Medulla oblongata (tissue), 1 donor: Measurements from ENCODE around the gene SLC13A3.

Experiments
- DNase-seq: peaks from one replicate; pipeline ENCODE4 v3.0.0-alpha.2; 2015; ENCODE audit errors: extremely low spot score

Gene SLC13A3

DNA sequence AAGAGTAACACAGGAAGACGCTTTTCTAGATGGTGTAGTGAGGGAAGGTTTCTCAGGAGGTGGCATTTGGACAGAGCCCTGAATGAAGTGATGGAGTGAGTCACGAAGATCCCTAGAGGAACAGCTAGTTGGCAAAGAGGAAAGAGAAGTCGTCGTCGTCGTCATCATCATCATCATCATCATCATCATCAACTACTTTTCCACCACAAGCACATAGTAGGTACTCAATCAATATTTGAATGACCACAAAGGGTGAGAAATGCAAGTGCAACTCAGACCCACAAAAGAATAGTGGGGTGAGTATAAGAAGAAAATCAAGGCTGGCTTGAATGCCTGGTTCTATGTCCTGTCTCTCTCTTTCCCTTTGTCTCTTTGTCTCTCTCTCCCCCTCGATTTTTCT lies 72.5 kb downstream of the SLC13A3 start:
- DNase-seq: no peak

DNA sequence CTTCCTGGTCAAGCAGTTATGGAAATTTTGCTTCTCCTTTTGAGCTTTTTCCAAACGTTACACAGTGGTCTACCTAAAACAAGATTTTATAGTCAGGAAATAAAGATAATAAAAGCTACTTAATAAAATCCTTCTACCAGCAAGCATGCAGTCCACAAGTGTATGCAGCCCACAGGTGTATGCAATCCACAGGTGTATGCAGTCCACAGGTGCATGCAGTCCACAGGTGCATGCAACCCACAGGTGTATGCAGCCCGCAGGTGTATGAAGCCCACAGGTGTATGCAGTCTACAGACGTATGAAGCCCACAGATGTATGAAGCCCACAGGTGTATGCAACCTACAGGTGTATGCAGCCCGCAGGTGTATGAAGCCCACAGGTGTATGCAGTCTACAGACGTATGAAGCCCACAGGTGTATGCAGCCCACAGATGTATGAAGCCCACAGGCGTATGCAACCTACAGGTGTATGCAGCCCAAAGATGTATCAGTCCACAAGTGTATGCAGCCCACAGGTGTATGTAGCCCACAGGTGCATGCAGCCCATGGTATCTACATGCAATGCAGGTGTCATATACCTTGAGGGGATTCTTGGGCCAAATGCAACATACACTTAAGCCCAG lies 74.4 kb downstream of the SLC13A3 start:
- no peak for DNase-seq

DNA sequence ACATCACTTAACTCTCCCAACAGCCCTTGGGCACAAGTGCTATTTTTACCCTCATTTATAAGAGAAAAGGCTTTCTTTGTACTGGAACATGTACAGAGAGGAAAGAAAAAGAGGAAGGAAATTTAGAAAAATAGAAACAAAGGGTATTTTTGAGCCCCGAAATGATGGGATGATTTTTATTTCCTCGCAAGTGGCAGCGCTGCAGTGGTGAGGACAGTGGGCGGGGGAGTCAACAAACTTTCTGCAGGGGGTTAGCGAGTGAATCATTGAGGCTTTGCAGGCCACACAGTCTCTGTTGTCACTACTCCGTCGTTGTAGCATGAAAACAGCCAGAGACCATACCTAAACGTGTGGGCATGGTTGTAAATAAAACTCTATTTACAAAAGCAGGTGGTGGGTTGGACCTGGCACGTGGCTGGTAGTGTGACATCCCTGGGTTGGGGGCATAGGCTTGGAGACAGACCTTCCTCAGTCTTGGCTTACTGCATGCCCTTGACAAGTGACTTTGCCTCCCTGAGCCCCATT lies 75.3 kb downstream of the SLC13A3 start:
- DNase-seq: no peak

DNA sequence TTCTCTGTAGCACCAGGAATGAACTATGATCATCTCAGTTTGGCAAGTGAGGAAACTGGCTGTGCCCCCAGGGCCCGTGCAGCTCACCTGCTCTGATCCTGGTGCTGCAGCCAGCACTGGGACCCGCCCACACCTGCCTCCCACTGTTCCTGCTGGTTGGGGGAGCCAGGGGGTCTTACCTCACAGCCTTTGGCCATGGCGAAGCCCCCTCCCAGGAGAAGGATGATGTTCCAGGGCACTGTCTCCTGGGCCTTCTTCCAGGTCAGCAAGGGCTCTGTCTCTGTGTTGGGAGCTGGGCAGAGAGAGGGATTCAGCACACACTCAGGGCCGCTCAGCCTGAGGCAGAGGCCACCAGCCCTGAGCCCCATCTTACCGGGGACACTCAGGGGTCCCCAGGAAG lies 75.9 kb downstream of the SLC13A3 start:
- no peak for DNase-seq

DNA sequence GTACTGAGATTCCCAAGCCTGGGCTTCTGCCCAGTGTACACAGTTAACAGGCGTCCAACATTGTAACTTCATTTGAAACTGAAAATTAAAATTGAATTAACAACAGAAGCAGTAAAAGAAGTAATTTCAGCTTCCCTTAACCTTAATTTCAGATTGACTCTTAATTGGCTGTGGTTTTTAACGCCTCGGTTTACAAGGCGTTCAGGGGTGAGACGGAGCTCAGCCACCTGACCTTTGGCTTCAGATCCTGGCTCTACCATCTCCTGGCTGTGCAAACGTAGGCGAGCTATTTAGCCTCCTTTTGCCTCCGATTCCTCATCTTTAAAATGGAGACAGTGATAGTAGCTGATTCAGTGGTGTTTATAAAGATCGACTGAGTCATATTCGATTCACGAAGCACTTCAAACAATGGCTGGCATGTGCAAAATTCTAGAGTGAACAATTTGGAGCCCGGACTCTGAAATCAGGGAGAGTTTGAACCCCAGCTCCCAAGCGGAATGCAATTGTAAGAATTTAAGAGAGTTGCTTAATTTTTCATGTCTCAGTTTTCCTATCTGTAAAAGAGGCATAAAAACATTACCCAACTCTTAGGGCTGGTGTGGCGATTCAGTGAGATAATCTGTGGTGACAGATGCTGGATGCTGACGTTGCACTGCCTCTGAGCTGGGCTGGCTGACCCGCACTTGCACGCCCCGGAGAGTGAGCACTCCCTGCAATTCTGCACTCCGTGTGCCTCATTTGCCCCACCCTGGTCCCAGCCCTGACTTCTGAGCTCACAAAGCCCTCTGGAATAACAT lies 77.3 kb downstream of the SLC13A3 start:
- DNase-seq: no peak

DNA sequence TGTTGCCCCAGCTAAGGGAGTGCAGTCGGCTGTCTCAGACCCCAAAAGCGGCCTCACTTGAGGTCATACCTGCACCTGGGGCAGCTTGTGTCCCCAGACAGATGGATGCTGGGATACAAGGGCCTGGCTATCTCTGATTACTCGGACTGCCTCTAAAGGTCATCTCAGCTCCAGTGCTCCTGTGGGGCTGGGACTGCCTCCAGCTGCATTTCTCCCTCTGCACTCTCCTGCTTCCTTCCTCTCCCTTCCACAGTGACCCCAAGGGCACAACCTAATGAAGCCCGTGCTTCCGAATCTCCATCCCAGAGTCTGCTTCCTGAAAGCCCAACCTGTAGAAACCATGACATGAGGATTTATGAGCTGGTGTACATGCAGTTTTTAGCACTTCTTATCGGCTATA lies 78.0 kb downstream of the SLC13A3 start:
- DNase-seq: no peak

DNA sequence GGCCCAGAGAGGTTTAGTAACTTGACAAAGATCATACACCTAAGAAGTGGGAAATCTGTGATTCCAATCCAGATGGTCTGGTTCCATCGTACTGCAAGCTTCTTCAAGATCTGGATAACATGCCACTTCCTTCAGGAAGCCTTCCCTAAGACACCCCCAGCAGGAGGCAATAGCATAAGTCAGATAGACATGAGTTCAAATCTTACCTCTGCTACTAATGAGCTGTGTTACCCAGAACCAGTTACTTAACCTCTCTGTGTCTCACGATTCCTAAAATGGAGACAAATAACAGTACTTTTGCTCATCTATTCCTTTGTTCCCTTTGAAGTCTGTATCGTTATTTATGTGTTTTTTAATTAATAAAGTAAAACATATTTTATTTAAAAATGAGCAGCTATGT lies 78.5 kb downstream of the SLC13A3 start:
- no peak for DNase-seq

DNA sequence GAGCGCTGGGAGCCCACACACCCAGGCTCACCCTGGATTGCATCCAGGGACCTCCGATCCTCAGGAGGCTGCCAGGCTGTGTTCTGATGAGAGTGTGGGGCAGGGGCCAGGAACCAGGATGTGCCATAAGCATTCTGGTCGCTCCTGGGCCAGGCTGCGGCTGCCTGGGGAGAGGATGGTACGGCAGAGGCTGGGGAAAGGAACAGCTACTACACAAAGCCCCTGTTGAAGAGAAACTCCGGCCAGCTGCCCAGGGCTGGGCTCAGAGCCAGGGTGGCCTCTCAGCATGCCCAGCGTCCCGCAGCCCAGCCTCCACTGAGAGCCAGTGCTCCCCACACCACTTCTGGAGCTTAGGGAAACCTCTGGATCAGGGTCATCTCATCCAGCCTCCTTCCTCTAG lies 79.1 kb downstream of the SLC13A3 start:
- DNase-seq: peak; percentile 96

DNA sequence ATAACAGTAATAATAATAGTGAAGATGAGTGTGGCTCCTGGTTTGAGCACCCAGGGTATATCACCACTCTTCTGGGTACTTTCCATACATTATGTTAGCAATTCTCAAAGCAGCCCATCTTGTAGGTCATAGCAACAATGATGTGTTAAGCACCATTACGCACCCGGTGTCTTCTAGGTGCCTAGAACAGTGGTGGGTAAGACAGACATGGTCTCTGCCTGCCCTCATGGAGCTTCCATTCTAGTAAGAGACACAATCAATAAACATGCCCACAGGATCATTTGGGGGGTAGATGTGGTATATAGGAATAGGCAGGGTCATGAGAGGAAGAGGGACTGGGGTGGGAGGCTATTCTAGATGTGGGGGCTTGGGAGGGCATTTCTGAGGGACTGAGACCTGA lies 79.8 kb downstream of the SLC13A3 start:
- no peak for DNase-seq

DNA sequence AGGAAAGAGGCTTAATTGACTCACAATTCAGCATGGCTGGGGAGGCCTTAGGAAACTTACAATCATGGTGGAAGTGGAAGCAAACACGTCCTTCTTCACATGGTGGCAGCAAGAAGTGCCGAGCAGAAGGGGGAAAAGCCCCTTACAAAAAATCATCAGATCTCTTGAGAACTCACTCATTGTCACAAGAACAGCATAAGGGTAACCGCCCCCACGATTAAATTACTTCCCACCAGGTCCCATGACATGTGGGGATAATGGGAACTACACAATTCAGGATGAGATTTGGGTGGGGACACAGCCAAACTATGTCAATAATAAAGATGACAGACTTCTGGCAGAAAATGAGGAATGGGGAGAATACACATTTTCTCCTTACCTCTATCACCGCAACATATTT lies 80.3 kb downstream of the SLC13A3 start:
- no peak for DNase-seq

DNA sequence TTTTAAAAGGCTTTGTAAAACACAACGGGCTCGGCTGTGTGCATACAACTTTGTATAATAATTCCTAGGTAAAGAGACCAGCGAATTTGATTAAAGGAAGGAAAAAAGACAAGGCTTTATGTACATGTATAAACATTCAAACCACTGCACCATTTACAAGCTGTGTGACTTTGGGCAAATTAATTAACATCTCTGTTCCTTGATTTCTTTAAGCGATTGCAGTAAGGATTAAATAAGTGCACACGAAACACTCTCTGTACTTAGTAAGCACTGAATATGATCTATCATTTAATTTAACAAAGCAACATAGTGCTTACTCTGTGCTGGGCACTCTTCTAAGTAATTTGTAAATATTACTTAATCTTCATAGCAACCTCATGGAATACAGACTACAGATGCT lies 81.3 kb downstream of the SLC13A3 start:
- no peak for DNase-seq

DNA sequence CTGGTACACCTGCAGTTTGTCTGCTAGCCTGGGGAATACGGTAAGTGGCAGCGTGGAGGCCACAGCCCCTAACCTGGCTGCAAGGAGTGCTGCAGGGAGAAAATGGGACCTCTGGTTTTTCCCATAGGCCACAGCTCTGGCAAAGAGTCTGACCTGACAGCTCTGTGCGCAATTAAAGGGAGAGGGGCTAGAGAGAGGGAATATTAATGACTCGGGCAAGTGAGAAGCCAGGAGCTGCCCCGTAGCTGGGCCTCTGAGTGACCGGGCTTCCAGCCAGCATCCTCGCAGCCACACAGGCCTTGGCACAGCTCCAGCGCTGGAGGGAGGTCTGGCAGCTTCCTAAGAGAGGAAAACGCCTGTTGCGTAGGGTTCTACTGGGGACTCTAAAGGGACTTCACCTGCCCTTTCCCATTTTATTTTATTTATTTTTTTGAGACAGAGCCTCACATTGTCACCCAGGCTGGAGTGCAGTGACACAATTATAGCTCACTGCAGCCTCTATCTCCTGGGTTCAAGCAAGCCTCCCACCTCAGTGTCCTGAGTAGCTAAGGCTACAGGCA lies 82.6 kb downstream of the SLC13A3 start:
- peak; percentile 98 for DNase-seq

DNA sequence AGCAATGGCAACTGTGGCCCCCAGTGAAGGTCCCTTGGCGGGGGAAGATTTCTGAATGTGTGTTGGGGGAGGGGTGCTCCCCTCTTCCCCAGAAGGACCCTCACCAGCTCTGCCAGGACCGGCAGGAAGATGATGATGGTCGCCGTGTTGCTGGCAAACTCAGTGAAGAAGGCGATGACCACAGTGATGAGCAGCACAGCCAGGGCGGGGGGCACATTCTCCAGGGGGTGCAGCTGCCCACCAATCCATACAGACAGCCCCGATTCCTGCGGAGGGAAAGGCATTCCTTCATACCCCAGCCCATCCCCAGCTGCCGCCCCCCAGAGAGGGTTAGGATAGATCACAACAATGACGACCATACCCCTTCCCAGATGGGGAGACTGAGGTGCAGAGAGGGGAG lies 85.1 kb downstream of the SLC13A3 start:
- DNase-seq: no peak

DNA sequence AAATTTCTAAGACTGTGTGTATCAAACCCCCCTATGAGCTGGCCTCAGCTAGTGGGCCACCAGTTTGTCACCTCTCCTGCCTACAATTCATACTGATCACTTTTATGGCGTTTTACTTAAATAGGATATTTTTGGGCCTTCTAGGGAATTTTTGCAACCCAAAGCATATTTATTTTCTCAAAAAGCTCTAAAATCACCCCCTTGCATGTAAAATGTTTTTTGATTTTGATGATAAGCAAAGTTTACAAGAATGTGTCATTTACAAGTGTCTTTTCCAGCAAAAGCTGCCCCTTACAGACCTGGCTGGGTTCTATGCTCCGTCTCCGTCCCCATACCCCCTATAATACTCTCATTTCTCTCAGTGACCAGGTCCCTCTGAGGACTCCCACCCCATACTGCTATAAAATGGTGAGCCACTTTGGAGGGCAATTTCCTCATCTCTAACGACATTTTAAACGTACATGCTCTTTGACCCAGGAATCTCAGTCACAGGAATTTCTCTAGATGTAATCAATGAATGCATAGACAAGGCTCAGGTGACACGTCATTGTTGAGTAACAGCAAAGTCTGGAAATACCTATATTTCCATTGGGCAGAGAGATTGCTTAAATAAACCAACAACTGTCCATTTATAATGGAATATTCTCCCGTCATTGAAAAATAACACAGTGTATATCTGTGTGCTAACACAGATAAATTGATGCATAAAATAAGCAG lies 86.9 kb downstream of the SLC13A3 start:
- DNase-seq: no peak

DNA sequence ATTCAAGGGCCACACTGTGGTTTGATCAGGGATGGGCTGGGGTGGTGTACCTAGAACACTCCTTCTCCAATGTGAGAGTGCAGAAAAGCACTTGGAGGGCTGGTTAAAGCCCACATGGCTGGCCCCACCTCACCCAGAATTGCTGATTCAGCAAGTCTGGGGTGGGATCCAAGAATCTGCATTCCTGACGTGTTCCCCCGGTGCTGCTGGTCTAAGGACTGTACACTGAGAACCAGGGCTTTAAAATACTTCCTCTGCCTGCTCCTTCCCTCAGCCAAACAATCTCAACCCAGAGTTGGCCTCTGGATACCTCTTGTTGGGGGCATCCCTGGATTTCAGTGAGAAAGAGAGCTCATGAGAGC lies 87.4 kb downstream of the SLC13A3 start:
- no peak for DNase-seq

DNA sequence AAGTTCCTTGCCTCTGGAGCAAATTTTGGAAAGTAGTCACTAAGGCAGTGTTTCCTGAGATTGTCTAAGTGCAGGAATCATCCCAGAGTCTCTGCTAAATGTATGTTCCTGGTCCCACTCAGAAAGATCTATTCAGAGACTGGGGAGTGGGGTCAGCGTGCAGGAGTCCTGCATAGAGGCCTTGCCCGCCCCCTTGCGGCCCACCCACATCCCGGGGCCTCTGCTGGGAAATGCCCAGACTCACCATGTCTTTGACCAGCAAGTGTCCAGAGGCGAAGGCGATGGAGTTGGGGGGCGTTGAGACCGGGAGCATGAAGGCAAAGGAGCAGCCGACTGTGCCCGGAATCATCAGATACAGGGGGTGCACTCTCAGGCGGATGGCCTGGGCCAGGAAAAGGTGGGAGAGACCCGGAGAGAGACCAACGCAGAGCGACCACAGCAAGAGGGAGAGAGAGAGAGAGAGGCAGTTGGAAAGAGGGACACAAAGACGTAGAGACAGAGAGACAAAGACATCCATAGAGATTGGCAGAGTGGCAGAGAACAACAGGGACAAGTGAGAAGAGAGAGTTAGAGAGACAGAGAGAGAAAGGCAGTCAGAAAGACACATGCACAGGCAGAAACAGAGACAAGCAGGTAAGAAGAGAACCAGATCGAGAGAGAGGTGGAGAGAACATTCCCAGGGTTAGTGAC lies 87.9 kb downstream of the SLC13A3 start:
- DNase-seq: peak; percentile 79

DNA sequence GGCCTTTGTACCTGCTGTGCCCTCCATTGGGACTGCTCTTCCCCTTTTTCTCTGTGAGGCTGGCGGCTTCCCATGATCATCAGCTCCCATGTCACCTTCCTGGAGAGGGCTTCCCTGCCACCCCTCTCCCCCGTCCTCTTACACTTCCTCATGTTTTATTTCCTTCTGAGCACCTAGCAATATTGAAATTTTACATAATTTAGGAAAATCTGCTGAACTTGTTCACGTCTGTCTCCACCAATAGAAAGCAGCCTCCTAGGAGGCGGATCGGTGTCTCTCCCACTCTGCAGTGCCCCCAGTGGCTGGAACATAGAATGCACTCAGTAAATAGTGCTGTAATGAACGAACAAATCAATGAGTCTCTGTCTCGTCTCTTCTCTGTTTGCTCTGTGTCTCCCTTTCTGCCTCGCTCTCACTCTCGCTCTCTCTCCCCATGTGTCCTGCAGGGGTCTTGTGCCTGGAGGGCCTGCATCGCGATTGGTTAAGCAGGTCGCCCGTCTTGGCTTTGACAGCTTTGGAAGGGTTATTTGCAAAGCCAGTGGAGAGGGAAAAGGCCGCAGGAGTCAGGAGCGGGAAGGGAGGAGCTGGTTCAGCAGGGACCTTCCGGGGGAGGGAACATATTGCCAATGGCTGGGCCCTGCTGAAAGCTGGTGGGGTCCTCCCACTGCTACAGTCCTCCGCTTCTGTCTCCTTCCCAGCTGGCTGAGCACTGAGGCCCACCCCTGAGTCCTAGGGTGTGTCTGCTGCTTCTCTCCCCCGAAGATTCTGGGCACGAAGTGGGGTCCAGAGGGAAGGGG lies 88.7 kb downstream of the SLC13A3 start:
- DNase-seq: peak; percentile 95

DNA sequence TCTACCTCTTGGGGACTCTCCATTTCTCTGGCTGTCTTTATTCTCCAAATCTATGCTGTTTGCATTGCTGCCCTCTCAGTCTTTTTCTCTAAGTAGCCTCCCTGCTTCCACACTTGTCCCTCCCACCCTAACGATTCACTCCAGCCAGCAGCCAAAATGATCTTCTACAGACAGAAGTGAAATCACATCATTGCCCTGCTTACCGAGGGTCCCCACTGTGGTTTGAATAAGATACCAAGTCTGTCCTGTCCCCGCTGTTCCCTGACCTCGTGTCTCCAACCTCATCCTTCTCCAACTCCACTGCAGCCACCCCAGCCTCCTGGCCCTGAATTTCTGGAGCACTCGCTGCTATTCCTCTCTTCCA lies 89.3 kb downstream of the SLC13A3 start:
- DNase-seq: no peak

DNA sequence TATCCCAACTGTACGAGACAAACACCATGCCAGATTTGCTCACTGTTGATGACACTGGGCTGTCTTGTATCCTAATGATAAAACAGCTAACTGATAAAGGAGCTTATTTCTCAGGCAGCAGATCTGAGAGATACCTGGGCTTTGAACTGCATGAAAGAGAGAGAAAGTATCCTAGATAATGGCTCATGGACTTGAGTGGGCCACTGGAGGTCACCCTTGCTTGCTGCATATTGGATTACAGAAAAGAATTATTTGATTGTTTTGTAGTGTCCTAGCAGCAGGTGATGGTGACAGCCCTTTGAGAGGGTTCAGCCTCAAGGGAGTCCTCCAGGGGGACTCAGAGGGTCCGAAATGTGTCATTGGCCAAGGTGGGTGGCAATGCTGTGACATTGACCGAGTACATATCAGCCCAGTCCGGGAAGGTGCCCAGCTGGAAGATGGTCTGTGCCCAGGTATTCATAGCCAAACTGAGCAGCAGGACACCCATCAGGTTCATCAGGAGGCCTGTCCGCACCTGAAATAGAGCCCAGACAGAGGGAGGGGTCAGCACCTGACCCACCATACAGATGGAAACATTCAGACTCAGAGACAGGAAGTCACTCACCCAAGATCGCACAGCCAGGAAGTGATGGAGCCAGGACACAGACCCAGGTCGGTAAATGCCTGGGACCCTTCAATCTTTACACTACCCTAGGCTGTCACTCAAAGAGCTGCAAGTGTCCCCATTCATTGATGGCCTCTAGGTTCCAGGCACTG lies 91.4 kb downstream of the SLC13A3 start:
- peak; percentile 74 for DNase-seq

DNA sequence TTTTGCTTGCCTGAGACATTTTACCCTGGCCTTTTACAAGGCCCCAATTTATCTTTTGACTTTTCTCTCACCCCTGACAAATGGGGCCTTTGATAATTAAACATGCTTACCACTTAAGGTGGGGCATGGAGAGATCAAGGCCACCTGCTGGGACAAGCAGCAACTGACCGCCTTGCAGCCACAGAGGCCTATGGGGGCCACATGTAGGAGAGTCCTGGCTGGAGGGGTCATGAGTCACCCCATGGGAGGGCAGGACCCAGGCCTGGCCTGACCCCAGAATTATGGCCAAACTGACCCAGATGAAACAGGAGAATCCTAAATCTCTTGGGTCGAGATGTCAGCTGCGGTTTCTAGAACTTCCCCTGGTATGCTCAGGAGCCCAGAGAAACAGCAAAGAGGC lies 92.3 kb downstream of the SLC13A3 start:
- DNase-seq: no peak
